SU-DHL-6 (cell line): Measurements from ENCODE around the gene TMED9.

Experiments
- H2AFZ ChIP-seq: fragments of 200-600 bp; sonication (generic); 2 replicates; pipeline ENCODE4 v1.6.1; 2014; ENCODE audit warnings: low read depth, mild to moderate bottlenecking, moderate library complexity, mixed read lengths, antibody characterized with exemption, low read length; ENCODE audit not compliant: severe bottlenecking
- H3F3A ChIP-seq: fragments of 200-600 bp; shearing (Covaris generic); 2 replicates; pipeline ENCODE4 v1.6.0; 2016; ENCODE audit warnings: antibody characterized with exemption, mild to moderate bottlenecking; ENCODE audit not compliant: insufficient read depth
- H3K27ac ChIP-seq: fragments of 200-600 bp; sonication (generic); 2 replicates; pipeline ENCODE4 v1.5.1; 2016; ENCODE audit warnings: low read depth, mild to moderate bottlenecking, low read length, moderate library complexity, mixed read lengths
- H3K27me3 ChIP-seq: fragments of 200-600 bp; sonication (generic), shearing (Covaris generic); 2 replicates; pipeline ENCODE4 v1.6.0; 2014; ENCODE audit warnings: mild to moderate bottlenecking, low read length
- H3K36me3 ChIP-seq: fragments of 200-600 bp; sonication (generic); 2 replicates; pipeline ENCODE4 v1.6.1; 2014; ENCODE audit warnings: mild to moderate bottlenecking, low read length, mixed read lengths
- H3K4me2 ChIP-seq: fragments of 300-600, 200-600 bp; shearing (Covaris generic), sonication (generic); 2 replicates; pipeline ENCODE4 v1.6.0; 2014; ENCODE audit warnings: low read length, low read depth, mild to moderate bottlenecking; ENCODE audit not compliant: poor library complexity, severe bottlenecking
- H3K4me3 ChIP-seq: fragments of 200-600 bp; sonication (generic); 2 replicates; pipeline ENCODE4 v1.5.1; 2014; ENCODE audit warnings: antibody characterized with exemption, low read length, mild to moderate bottlenecking, mixed read lengths; ENCODE audit not compliant: insufficient read depth, poor library complexity, severe bottlenecking
- H3K79me2 ChIP-seq: fragments of 200-600 bp; sonication (generic); 2 replicates; pipeline ENCODE4 v1.6.1; 2014; ENCODE audit warnings: mild to moderate bottlenecking, low read length, moderate library complexity; ENCODE audit not compliant: insufficient read depth
- H3K9ac ChIP-seq: fragments of 200-600 bp; sonication (generic); 2 replicates; pipeline ENCODE4 v1.7.0; 2014; ENCODE audit warnings: mild to moderate bottlenecking, low read length
- H3K9me2 ChIP-seq: fragments of 200-600 bp; sonication (generic); replicated peaks from 2 replicates; pipeline ENCODE4 v1.6.1; 2014; ENCODE audit warnings: low read length; ENCODE audit not compliant: insufficient read depth
- H3K9me3 ChIP-seq: fragments of 200-600 bp; sonication (generic); 2 replicates; pipeline ENCODE4 v1.6.1; 2014; ENCODE audit warnings: low read length, mixed read lengths; ENCODE audit not compliant: insufficient read depth
- H4K20me1 ChIP-seq: fragments of 200-600 bp; sonication (generic); 2 replicates; pipeline ENCODE4 v1.6.1; 2014; ENCODE audit warnings: low read depth, mild to moderate bottlenecking, antibody characterized with exemption, low read length, moderate library complexity, mixed read lengths
- EZH2phosphoT487 ChIP-seq: fragments of 200-600 bp; sonication (generic), shearing (Covaris generic); conservative IDR thresholded peaks from 2 replicates; pipeline ENCODE4 v1.6.1; 2018; ENCODE audit warnings: mild to moderate bottlenecking, antibody characterized with exemption, low read length, moderate library complexity, mixed read lengths
- TF ChIP-seq, protein P1 (sequence below): fragments of 200-600 bp; sonication (generic); IDR thresholded peaks from one replicate; pipeline ENCODE4 v1.5.1; 2017; ENCODE audit warnings: antibody characterized with exemption, mild to moderate bottlenecking, low read length, moderate library complexity; ENCODE audit not compliant: insufficient read depth, poor library complexity, severe bottlenecking

The TMED9 gene

GRCh38 chr5:177604116-177604521 lies 12.1 kb downstream of the TMED9 start:
- Histone ChIP-seq H3K4me2 (no peak overlapping the region), H2AFZ (no peak overlapping the region), H4K20me1 (no peaks in the 10 kb centered on the region), H3F3A (peaks cover under 1% of the 10 kb centered on the region; the same call in 1 of the 2 replicates), H3K27ac (no peak overlapping the region), H3K36me3 (no peaks in the 10 kb centered on the region), H3K27me3 (no peaks in the 10 kb centered on the region), H3K4me3 (no peak overlapping the region), H3K9me2 (no peaks in the 10 kb centered on the region), H3K79me2 (0 out of 2 replicates have a peak, but pooled peaks cover 5% of the 10 kb centered on the region), H3K9ac (no peak overlapping the region), H3K9me3 (no peaks in the 10 kb centered on the region)
- TF ChIP-seq, protein P1, sequence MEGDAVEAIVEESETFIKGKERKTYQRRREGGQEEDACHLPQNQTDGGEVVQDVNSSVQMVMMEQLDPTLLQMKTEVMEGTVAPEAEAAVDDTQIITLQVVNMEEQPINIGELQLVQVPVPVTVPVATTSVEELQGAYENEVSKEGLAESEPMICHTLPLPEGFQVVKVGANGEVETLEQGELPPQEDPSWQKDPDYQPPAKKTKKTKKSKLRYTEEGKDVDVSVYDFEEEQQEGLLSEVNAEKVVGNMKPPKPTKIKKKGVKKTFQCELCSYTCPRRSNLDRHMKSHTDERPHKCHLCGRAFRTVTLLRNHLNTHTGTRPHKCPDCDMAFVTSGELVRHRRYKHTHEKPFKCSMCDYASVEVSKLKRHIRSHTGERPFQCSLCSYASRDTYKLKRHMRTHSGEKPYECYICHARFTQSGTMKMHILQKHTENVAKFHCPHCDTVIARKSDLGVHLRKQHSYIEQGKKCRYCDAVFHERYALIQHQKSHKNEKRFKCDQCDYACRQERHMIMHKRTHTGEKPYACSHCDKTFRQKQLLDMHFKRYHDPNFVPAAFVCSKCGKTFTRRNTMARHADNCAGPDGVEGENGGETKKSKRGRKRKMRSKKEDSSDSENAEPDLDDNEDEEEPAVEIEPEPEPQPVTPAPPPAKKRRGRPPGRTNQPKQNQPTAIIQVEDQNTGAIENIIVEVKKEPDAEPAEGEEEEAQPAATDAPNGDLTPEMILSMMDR: no peak
- no peak for TF ChIP-seq EZH2phosphoT487

DNA sequence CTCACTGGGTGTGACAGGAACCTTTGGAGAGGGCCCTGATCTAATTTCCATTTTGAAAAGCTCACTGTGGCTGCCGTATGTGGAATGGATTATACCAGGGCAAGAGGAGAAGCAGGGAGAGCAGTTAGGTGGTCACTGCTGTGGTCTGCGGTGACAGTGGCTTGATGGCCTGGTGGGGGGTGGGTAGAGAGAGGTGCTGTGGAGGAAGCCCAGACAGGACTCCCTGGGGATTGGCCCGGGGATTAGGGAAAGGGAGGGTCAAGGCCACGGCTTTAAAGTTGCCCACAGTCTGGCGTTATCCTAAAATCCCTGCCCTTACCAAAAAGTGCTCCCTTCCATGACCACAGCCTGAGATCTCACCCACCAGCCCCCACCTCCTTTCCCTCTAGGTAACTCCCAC lies 12.7 kb downstream of the TMED9 start:
- TF ChIP-seq EZH2phosphoT487: no peak
- TF ChIP-seq, protein P1: no peak
- Histone ChIP-seq H3K36me3 (no peaks in the 10 kb centered on the region), H3K9me2 (no peaks in the 10 kb centered on the region), H3K79me2 (0 out of 2 replicates have a peak, but pooled peaks cover 5% of the 10 kb centered on the region), H3K4me3 (no peak overlapping the region), H3K9ac (no peak overlapping the region), H3K4me2 (no peak overlapping the region), H3K27ac (no peak overlapping the region), H3F3A (no peaks in the 10 kb centered on the region), H2AFZ (no peak overlapping the region), H4K20me1 (no peaks in the 10 kb centered on the region), H3K9me3 (no peaks in the 10 kb centered on the region), H3K27me3 (no peaks in the 10 kb centered on the region)

DNA sequence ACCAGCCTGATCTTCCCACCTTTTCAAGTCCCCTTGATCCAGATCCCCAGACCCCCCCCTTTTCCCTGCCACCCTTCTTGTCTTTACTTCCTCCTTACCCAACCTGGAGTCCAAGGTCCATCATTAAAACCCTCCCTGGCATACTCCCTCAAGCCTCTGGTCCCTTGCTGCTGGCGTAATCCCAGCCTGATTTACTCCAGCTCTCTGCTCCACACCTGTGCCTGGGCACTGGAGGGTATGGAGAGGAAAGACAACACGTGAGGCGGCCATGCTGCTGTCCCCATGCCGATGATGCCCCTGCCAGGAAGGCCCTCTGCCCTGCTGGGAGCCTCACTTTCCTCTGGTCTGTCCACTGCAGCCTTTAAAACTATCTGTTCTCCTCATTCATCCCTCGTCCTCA lies 13.1 kb downstream of the TMED9 start:
- no peak overlapping the region for H3K4me3 ChIP-seq
- H3K9ac ChIP-seq: no peak overlapping the region
- H3K27ac ChIP-seq: no peak overlapping the region
- no peaks in the 10 kb centered on the region for H3K36me3 ChIP-seq
- no peaks in the 10 kb centered on the region for H3K9me3 ChIP-seq
- H3K4me2 ChIP-seq: no peak overlapping the region
- no peaks in the 10 kb centered on the region for H3K27me3 ChIP-seq
- no peaks in the 10 kb centered on the region for H4K20me1 ChIP-seq
- 0 out of 2 replicates have a peak, but pooled peaks cover 5% of the 10 kb centered on the region for H3K79me2 ChIP-seq
- no peak overlapping the region for H2AFZ ChIP-seq
- no peaks in the 10 kb centered on the region for H3K9me2 ChIP-seq
- TF ChIP-seq, protein P1: no peak
- no peak for TF ChIP-seq EZH2phosphoT487
- H3F3A ChIP-seq: no peaks in the 10 kb centered on the region
